OCI-LY7 (cell line): ENCODE data around the gene FAM181B.

Experiments used
- CTCF ChIP-seq: fragments of 200-600 bp; sonication (generic); conservative IDR thresholded peaks from 2 replicates; pipeline ENCODE4 v1.5.1; 2014; ENCODE audit warnings: mild to moderate bottlenecking, antibody characterized with exemption, low read length, moderate library complexity, mixed read lengths
- EZH2phosphoT487 ChIP-seq: fragments of 200-600 bp; sonication (generic); IDR thresholded peaks from 2 replicates; pipeline ENCODE4 v1.6.1; 2018; ENCODE audit warnings: low read depth, borderline replicate concordance, mild to moderate bottlenecking, mixed run types, antibody characterized with exemption, low read length, moderate library complexity, mixed read lengths

- TF ChIP-seq CTCF (no peak), EZH2phosphoT487 (no peak)
Measured at GRCh38 chr11:82722231-82722630, 11.4 kb downstream of the FAM181B start.
